GM12872 (cell line): ENCODE measurements around the gene MPHOSPH10.

Experiments
- TF ChIP-seq, protein P1 (sequence below): IDR thresholded peaks from 3 replicates; pipeline ENCODE4 v1.5.1; 2011; ENCODE audit warnings: low read depth, mild to moderate bottlenecking, low read length, moderate library complexity; ENCODE audit not compliant: insufficient read depth

Gene MPHOSPH10, protein sequence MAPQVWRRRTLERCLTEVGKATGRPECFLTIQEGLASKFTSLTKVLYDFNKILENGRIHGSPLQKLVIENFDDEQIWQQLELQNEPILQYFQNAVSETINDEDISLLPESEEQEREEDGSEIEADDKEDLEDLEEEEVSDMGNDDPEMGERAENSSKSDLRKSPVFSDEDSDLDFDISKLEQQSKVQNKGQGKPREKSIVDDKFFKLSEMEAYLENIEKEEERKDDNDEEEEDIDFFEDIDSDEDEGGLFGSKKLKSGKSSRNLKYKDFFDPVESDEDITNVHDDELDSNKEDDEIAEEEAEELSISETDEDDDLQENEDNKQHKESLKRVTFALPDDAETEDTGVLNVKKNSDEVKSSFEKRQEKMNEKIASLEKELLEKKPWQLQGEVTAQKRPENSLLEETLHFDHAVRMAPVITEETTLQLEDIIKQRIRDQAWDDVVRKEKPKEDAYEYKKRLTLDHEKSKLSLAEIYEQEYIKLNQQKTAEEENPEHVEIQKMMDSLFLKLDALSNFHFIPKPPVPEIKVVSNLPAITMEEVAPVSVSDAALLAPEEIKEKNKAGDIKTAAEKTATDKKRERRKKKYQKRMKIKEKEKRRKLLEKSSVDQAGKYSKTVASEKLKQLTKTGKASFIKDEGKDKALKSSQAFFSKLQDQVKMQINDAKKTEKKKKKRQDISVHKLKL

DNA sequence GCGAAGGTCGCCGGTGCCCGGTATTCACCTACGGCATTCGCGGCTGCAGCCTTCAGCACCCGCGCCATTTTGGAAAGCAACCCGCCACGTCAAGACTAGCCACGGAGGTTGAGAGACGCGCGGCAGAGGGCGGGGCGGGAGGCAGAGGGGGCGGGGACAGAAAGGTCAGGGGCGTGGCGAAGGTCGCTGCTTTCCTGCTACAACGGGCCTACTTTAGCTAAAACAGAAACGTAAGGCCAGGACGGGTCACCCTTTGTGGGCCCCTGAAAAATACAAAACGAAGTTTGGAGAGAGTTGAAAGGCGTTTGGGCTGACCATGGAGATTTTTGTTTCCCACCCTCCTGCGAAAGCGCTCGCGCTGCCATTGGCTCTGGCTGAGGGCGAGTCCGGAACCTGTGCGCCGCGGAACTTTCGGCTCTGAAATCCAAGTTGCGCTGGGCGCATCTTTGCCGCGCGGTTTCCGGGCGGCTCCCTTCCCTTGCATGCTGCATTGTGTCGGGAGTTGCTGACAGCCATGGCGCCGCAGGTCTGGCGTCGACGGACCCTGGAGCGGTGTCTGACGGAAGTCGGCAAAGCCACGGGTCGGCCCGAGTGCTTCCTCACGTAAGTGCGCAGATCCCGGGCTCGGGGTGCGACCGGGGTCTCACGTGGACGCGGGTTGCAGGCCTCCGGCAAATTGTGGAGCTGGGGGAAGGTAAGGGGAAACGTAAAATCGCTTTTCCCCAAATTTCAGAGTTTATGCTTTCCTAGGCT, at the start of gene MPHOSPH10, which contains the start of gene MCEE:
TSS of gene MPHOSPH10 (plus strand) at position 483 of the 753 bp plus-strand sequence. CDS start at position 515, 32 bp downstream.
TSS of gene MCEE (minus strand) at position 78 of the 753 bp plus-strand sequence. CDS start at position 68, 10 bp downstream.
- TF ChIP-seq, protein P1, sequence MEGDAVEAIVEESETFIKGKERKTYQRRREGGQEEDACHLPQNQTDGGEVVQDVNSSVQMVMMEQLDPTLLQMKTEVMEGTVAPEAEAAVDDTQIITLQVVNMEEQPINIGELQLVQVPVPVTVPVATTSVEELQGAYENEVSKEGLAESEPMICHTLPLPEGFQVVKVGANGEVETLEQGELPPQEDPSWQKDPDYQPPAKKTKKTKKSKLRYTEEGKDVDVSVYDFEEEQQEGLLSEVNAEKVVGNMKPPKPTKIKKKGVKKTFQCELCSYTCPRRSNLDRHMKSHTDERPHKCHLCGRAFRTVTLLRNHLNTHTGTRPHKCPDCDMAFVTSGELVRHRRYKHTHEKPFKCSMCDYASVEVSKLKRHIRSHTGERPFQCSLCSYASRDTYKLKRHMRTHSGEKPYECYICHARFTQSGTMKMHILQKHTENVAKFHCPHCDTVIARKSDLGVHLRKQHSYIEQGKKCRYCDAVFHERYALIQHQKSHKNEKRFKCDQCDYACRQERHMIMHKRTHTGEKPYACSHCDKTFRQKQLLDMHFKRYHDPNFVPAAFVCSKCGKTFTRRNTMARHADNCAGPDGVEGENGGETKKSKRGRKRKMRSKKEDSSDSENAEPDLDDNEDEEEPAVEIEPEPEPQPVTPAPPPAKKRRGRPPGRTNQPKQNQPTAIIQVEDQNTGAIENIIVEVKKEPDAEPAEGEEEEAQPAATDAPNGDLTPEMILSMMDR = no peak

DNA sequence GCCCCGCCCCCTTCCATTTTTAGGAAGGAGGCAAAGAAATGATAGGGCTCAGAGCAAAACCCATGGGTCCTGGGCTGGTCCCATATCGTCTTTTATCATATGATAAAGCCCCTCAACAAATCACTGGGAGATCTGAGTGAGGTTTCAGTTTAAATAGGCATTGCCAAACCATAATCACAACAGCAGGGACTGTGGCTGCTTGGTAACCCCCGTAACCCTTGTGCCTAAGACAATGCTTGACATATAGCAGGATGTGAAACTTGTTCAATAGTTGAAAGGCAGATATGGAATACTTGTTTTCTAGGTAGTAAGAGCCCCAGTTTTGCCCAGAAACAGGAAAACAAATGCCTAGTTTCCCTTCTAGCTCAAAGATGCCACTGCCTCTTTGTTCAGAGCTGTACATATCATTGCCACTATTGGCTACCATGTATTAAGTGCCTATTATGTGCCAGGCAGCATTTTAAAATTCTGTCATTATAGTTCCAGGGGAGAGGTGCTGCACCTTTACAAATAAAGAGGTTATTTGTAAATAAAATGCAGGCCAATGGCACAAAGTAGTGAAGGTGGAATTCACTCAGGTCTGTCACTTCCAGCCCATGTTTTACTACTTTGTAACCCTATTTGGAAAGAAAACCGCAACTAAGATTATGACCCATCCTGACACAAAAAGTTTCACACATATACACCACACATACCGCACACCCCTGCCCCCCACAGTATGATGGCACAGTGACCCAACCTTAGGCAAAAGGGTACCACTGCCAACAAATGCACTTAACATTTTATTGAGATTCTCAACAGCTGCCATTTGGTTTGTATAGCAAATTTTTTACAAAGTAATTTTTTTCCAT, 47.8 kb upstream of the MPHOSPH10 start:
- TF ChIP-seq, protein P1 = no peak

DNA sequence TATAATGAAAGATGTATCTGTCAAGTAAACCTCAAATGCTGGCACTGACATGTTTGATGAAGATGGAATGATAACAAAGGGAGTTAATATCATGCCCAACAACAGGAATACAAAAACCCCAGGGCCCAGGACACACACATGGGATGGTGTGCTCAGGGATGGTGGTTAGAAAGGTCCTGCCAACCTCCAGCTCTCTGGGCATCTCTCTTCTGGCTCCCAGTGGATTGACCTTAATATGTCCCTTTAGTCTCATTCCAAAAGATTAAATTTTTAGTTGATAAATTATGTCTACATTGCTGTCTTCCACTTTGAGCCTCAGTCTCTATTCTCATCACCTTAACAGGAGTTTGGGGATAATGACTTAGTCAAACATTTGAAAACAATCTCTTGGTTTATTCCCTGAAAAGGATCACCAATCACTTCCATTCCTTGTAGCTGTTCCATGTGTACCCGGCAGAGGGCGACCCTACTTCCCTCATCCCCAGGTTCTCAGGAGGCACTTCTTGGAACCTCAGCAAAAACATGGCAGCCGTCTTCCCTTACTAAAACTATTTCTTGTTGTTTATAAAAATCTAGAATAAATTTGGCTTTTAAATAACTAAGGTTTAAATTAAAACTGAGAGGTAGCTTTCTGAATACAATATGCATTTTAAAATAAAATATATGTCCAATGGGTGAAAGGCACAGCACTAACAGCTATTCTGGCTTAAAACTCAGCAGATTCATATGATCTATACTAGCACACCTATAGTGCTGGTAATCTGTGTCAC, 30.1 kb upstream of the MPHOSPH10 start:
- TF ChIP-seq, protein P1 = peak; percentile 66

DNA sequence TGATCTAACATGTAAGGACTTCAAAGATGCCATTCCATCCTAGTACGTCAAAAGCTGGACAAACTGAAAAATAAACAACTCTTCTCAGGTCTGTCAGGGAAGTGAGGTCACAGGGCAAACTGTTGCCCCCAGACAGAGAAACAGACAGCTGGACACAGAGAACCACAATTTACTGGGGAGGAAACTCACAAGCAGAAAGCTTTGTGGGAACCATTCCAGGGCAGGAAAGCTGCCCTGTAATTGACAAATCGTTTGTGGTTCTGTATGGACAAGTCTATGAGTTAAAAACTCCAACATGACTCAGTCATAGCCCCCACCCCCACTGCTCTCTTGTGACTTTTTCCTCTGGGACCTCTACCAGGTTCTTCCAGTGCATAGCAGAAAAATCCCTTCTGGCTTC, 28.8 kb upstream of the MPHOSPH10 start:
- TF ChIP-seq, protein P1 = no peak

DNA sequence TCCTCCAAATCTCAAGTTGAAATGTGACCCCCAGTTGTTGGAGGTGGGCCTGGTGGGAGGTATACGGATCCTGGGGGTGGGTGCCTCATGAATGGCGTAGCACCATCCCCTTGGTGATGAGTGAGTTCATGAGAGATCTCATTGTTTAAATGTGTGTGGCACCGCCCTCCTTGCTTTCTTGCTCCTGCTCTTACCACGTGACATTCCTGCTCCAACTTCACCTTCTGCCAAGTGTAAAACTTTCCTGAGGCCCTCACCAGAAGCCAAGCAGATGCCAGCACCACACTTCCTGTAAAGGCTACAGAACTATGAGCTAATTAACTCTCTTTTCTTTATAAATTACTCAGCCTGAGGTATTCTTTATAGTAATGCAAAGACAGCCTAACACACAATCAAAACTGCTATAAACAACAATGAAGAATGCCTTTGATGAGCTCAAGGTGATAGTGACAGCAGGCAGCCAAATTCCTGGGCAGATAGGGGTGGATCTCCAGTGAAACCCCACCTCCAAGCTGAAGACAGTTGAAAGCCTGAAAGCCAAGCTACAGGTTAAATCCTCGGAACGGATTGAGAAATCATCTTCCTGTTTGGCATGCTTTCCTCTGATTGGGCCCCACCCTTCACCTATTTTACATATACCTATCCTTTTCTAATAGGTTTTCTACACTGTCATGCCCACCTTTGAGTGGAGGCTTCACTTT, 27.3 kb upstream of the MPHOSPH10 start:
- TF ChIP-seq, protein P1 = no peak

DNA sequence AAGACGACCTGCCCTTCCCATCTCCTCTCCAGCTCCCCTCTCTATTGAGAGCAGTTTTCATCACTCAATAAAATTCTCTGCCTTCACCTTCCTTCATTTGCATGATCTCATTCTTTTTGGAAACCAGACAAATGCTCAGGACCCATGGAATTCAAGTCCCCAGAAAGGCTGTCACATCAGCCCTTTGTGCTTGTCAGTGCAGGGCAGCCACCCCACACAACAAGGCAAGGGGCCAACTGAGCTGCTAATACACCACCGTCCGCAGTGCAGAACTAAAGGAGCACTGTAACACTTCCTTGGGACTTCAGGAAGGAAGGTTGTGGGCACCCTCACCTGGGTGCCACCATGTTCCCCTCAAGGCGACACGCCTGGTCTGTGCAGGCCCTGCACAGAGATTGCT, 26.6 kb upstream of the MPHOSPH10 start:
- TF ChIP-seq, protein P1 = no peak
